ENCODE results near the gene MAN1B1.

MAN1B1 gene

GRCh38 chr9:137074657-137075274 lies 12.0 kb upstream of the MAN1B1 start:
- no peak for TF ChIP-seq CTCF (conservative IDR thresholded peaks at IDR 0.05)
- no peak for TF ChIP-seq ZFX (IDR thresholded peaks at IDR 0.05)
- H3K27ac ChIP-seq = no peak overlapping the region

- TF ChIP-seq CTCF (conservative IDR thresholded peaks at IDR 0.05) = no peak
- no peak overlapping the region for H3K27ac ChIP-seq
Measured at GRCh38 chr9:137075275-137075775, 11.5 kb upstream of the MAN1B1 start.

GRCh38 chr9:137076636-137077009 lies 10.2 kb upstream of the MAN1B1 start:
- peak overlapping the region; percentile 71; the same call in 1 of the 2 replicates for H3K27ac ChIP-seq
- TF ChIP-seq CTCF (conservative IDR thresholded peaks at IDR 0.05) (no peak), ZFX (IDR thresholded peaks at IDR 0.05) (no peak)

GRCh38 chr9:137077010-137077747 lies 9.6 kb upstream of the MAN1B1 start, which contains the start of gene UAP1L1:
TSS of gene UAP1L1 (plus strand) at chr9:137077517. CDS start at chr9:137077533, 16 bp downstream.
- TF ChIP-seq CTCF (conservative IDR thresholded peaks at IDR 0.05) (no peak), ZFX (IDR thresholded peaks at IDR 0.05) (peak; percentile 77; the same call in 1 of the 2 replicates)
- H3K27ac ChIP-seq = peak within 1 kb of the TSS; percentile 71

GRCh38 chr9:137077758-137078693 lies 8.8 kb upstream of the MAN1B1 start:
- TF ChIP-seq CTCF (conservative IDR thresholded peaks at IDR 0.05) = no peak
- 0 out of 2 replicates have a peak, but pooled peaks have one; percentile 49 for TF ChIP-seq ZFX (IDR thresholded peaks at IDR 0.05)
- peak overlapping the region; percentile 71 for H3K27ac ChIP-seq

GRCh38 chr9:137078701-137079400 lies 7.9 kb upstream of the MAN1B1 start:
- no peak for TF ChIP-seq ZFX (IDR thresholded peaks at IDR 0.05)
- no peak for TF ChIP-seq CTCF (conservative IDR thresholded peaks at IDR 0.05)
- no peak overlapping the region; the same call in 1 of the 2 replicates for H3K27ac ChIP-seq

Measured in C4-2B (cell line).